ENCODE data around the gene SNTG2.

DNA sequence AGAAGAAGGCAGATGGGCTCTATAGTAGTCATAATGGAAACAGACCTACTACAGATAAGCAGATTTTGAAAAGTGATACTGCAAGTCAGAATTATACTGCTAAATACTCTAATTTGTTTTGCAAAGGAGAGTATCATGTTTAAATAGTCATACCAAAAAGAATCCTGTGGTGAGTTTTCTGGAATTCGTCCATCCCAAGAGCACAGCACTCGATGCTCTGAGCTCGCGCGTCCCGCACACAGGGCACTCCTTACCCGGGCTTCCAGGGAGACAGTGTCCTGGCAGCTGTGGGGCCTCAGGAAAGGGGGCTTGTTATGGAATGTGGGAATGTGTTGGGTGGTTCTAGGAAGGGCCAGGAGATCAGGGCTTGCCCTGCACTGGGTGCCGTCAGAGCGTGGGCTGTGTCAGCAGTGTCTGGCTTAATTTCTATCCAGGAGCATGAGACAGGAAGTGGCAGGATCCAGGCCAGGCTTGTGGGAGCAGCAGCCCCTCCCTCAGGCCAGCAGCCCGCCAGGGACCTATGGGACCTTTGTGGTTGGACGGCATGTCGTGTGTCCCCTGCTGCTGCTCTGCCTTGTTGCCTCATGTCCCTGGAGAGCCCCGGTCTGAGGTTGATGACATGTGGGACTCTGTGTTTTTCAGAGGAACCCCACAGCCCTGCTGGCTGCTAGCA, 269.4 kb downstream of the SNTG2 start:
- TF ChIP-seq, protein P1, sequence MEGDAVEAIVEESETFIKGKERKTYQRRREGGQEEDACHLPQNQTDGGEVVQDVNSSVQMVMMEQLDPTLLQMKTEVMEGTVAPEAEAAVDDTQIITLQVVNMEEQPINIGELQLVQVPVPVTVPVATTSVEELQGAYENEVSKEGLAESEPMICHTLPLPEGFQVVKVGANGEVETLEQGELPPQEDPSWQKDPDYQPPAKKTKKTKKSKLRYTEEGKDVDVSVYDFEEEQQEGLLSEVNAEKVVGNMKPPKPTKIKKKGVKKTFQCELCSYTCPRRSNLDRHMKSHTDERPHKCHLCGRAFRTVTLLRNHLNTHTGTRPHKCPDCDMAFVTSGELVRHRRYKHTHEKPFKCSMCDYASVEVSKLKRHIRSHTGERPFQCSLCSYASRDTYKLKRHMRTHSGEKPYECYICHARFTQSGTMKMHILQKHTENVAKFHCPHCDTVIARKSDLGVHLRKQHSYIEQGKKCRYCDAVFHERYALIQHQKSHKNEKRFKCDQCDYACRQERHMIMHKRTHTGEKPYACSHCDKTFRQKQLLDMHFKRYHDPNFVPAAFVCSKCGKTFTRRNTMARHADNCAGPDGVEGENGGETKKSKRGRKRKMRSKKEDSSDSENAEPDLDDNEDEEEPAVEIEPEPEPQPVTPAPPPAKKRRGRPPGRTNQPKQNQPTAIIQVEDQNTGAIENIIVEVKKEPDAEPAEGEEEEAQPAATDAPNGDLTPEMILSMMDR (IDR thresholded peaks at IDR 0.05; ENCODE audit: extremely low read depth in 1 of 2, insufficient read depth in 1 of 2, low read depth in 1 of 2, low read length in 2 of 2): no peak
- no peak for TF ChIP-seq GATA2 (IDR thresholded peaks at IDR 0.05; ENCODE audit: insufficient read depth, insufficient read length, low read depth, low read length)
- TF ChIP-seq EZH2 (IDR thresholded peaks at IDR 0.05; ENCODE audit: borderline replicate concordance, low read depth, low read length, severe bottlenecking): no peak
- no peak for TF ChIP-seq POLR2A (IDR thresholded peaks at IDR 0.05; ENCODE audit: low read depth, low read length)
